ENCODE data around the gene PNLIPRP1.

DNA sequence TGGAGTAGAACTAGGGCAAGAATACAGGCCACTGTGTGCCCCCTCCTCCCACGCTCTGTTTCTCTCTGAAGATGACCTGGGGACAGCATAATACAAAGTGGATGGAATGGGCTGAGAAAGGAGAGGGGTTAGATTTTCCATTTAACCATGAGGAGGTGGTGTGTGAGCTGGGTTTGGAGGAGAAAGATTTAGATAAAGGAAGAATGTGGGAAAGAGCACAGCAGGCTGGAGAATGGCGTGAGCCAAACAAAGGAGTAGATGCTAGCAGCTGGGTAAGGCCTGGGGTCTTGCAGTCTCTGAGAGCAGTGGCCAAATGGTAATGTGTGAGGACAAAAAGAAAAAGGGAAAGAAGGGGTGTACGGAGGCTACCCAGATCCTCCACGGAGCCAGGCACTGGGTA lies 38.6 kb downstream of the PNLIPRP1 start:
- TF ChIP-seq EZH2 (IDR thresholded peaks at IDR 0.05; ENCODE audit: low read length, missing control alignments): no peak
- no peak for TF ChIP-seq CTCF (conservative IDR thresholded peaks at IDR 0.05 in 1 of 2, IDR thresholded peaks at IDR 0.05 in 1 of 2; ENCODE audit: low read depth in 1 of 2, low read length in 2 of 2)
